K562 (cell line): Measurements from ENCODE around the gene ARNT2. TPM values are rescaled to one million over a fixed set of nuclear protein-coding genes. Genes with fewer than 3 reads are reported as not detected.

ENCODE experiments used
- ATAC-seq: fragments of 200-7000 bp; cut with Tn5 transposase; 3 replicates; pipeline ENCODE4 v1.9.1; 2020; ENCODE audit warnings: moderate library complexity
- BruUV-seq: library from RNA; stranded (reverse); fragments of 400-500 nt; replicated peaks from 2 replicates; lab custom pipeline; 2021; lab: Mats Ljungman, UMichigan
- CTCF ChIA-PET: fragments of 300-600 bp; formaldehyde crosslinking; extraction: SDS; loops from one replicate; lab custom pipeline; 2021; ENCODE audit warnings: low intra/inter-chr PET ratio; lab: Yijun Ruan, JAX
- POLR2A ChIA-PET: fragments of 300-600, 350-650 bp; sonication (Branson Sonifier 250); formaldehyde crosslinking; extraction: SDS; loops from one replicate; lab custom pipeline; 2021; ENCODE audit warnings: antibody characterized with exemption, inconsistent platforms; lab: Yijun Ruan, JAX
- DNase-seq, 4 experiments: peaks; one replicate each; pipeline versions ENCODE4 v3.0.0 to v3.0.0-alpha.2; 2011 to 2018; ENCODE audit warnings: low spot score in 3 of 4, mixed read lengths in 3 of 4; ENCODE audit errors: extremely low read depth in 1 of 4
- FAIRE-seq: peaks from 2 replicates; lab custom pipeline; 2011; peaks lifted over from hg19 to GRCh38; lab: Jason Lieb, UNC
- H2AFZ ChIP-seq: 2 replicates; pipeline ENCODE4 v1.6.0; 2011; ENCODE audit warnings: low read depth, low read length, control low read depth, inconsistent platforms
- H3K27ac ChIP-seq: fragments of 200-600 bp; 3 replicates; pipeline ENCODE4 v1.8.0; 2011; ENCODE audit warnings: low read depth, mild to moderate bottlenecking, control low read depth, inconsistent platforms, low read length, moderate library complexity, mixed read lengths; ENCODE audit errors: extremely low read depth
- H3K27me3 ChIP-seq, 2 experiments: fragments of 300-600 bp in 1 of 2; 2 replicates in 1 of 2; 3 replicates in 1 of 2; pipeline versions ENCODE4 v1.6.0 to v1.8.0; 2011; ENCODE audit warnings: inconsistent platforms in 2 of 2, low read length in 2 of 2, mild to moderate bottlenecking in 1 of 2, mixed read lengths in 1 of 2, moderate library complexity in 1 of 2; ENCODE audit not compliant: control insufficient read depth in 2 of 2, insufficient read depth in 2 of 2
- H3K36me3 ChIP-seq: fragments of 300-600 bp; 3 replicates; pipeline ENCODE4 v1.8.0; 2011; ENCODE audit warnings: mild to moderate bottlenecking, low read length, inconsistent platforms; ENCODE audit not compliant: control insufficient read depth, insufficient read depth
- H3K4me1 ChIP-seq, 2 experiments: fragments of 200-600 bp in 1 of 2; replicated peaks in 1 of 2; 2 replicates in 1 of 2; 3 replicates in 1 of 2; pipeline versions ENCODE4 v1.5.1 to v1.8.0; 2011; ENCODE audit warnings: inconsistent platforms in 2 of 2, low read length in 2 of 2, mild to moderate bottlenecking in 1 of 2, mixed read lengths in 1 of 2, moderate library complexity in 1 of 2; ENCODE audit not compliant: control insufficient read depth in 2 of 2, insufficient read depth in 2 of 2
- H3K4me2 ChIP-seq: 2 replicates; pipeline ENCODE4 v1.6.1; 2011; ENCODE audit warnings: low read length, control low read depth, inconsistent platforms, mixed read lengths; ENCODE audit not compliant: insufficient read depth
- H3K4me3 ChIP-seq: fragments of 200-600 bp; sonication (generic), shearing (Covaris generic); 2 replicates; pipeline ENCODE4 v1.5.1; 2016; ENCODE audit warnings: control low read depth, inconsistent platforms
- H3K79me2 ChIP-seq: fragments of 200-600 bp; 3 replicates; pipeline ENCODE4 v1.8.0; 2011; ENCODE audit warnings: low read length, inconsistent platforms; ENCODE audit not compliant: control insufficient read depth, insufficient read depth
- H3K9ac ChIP-seq, 2 experiments: 2 replicates each; pipeline versions ENCODE4 v1.6.0 to v1.6.1; 2011; ENCODE audit warnings: low read depth in 2 of 2, low read length in 2 of 2, control low read depth in 1 of 2, inconsistent platforms in 1 of 2, mild to moderate bottlenecking in 1 of 2, mixed read lengths in 1 of 2; ENCODE audit not compliant: insufficient read depth in 1 of 2
- H3K9me1 ChIP-seq: one replicate; pipeline ENCODE4 v1.6.0; 2011; ENCODE audit warnings: inconsistent platforms, mild to moderate bottlenecking, low read length, moderate library complexity; ENCODE audit not compliant: control insufficient read depth, insufficient read depth
- H3K9me3 ChIP-seq: replicated peaks from 2 replicates; pipeline ENCODE4 v1.5.1; 2011; ENCODE audit warnings: low read depth, low read length, inconsistent platforms; ENCODE audit not compliant: control insufficient read depth, insufficient read depth
- H4K20me1 ChIP-seq: replicated peaks from 2 replicates; pipeline ENCODE4 v1.6.1; 2011; ENCODE audit warnings: low read length, inconsistent platforms, mixed read lengths; ENCODE audit not compliant: control insufficient read depth, insufficient read depth
- BRD4 ChIP-seq: fragments of 200-600 bp; sonication (generic); IDR thresholded peaks from 2 replicates; pipeline ENCODE4 v1.6.1; 2017; ENCODE audit warnings: inconsistent platforms
- CBX8 ChIP-seq: fragments of 200-600 bp; sonication (generic); IDR thresholded peaks from 2 replicates; pipeline ENCODE4 v1.6.1; 2012; ENCODE audit warnings: borderline replicate concordance, mixed run types, low read depth, mild to moderate bottlenecking, moderate library complexity, mixed read lengths, low read length, control low read depth, inconsistent platforms; ENCODE audit not compliant: poor library complexity, severe bottlenecking; ENCODE audit errors: extremely low read depth
- DPF2 ChIP-seq: fragments of 450-650 bp; IDR thresholded peaks from 2 replicates; pipeline ENCODE4 v1.6.1; 2016
- E2F1 ChIP-seq: sonication (generic); formaldehyde crosslinking; IDR thresholded peaks from 2 replicates; pipeline ENCODE4 v1.8.1; 2023; ENCODE audit warnings: mild to moderate bottlenecking, missing genetic modification reagents, moderate library complexity
- FOS ChIP-seq: IDR thresholded peaks from 3 replicates; pipeline ENCODE4 v1.6.1; 2011; ENCODE audit not compliant: insufficient read length; ENCODE audit errors: extremely low read depth
- FOXK2 ChIP-seq, 2 experiments: fragments of 450-650 bp; IDR thresholded peaks in 1 of 2; conservative IDR thresholded peaks in 1 of 2; 2 replicates each; pipeline ENCODE4 v1.6.1; 2016; ENCODE audit warnings: low read depth in 2 of 2, mild to moderate bottlenecking in 1 of 2
- HDAC3 ChIP-seq: fragments of 450-650 bp; IDR thresholded peaks from 2 replicates; pipeline ENCODE4 v1.6.1; 2018; ENCODE audit warnings: borderline replicate concordance, mild to moderate bottlenecking, moderate library complexity; ENCODE audit not compliant: partially characterized antibody
- IRF9 ChIP-seq: fragments of 450-650 bp; IDR thresholded peaks from 2 replicates; pipeline ENCODE4 v1.6.1; 2016; ENCODE audit warnings: missing biosample characterization, missing genetic modification characterization
- MTA3 ChIP-seq: fragments of 450-650 bp; formaldehyde crosslinking; IDR thresholded peaks from 2 replicates; pipeline ENCODE4 v1.6.1; 2017; ENCODE audit warnings: mild to moderate bottlenecking, borderline replicate concordance
- PRPF4 ChIP-seq: fragments of 200-400 bp; formaldehyde crosslinking; IDR thresholded peaks from one replicate; pipeline ENCODE4 v1.6.1; 2017; ENCODE audit warnings: low read length, low read depth, mild to moderate bottlenecking; ENCODE audit not compliant: insufficient read depth, poor library complexity, severe bottlenecking
- SPI1 ChIP-seq: IDR thresholded peaks from 2 replicates; pipeline ENCODE4 v1.6.1; 2011; ENCODE audit warnings: low read depth, low read length, control low read depth, borderline replicate concordance
- ZNF592 ChIP-seq: fragments of 450-650 bp; IDR thresholded peaks from 2 replicates; pipeline ENCODE4 v1.6.1; 2017; ENCODE audit warnings: antibody characterized with exemption, mild to moderate bottlenecking
- WGBS: fragments of 100-300 bp; shearing (Covaris generic); methylation state at CpG from one replicate; pipeline ENCODE4 v1.1.6; 2016; ENCODE audit warnings: low coverage, mixed read lengths; ENCODE audit not compliant: insufficient coverage; ENCODE audit errors: missing lambda C conversion rate; 5-methylcytosine and 5-hydroxymethylcytosine counted together
- in situ Hi-C: fragments of 300-500 bp; cut with MboI; formaldehyde crosslinking; loops from 4 replicates; pipeline ENCODE4 v1.15.0; 2018; ENCODE audit warnings: inconsistent platforms, mixed read lengths
- intact Hi-C: fragments of 100-400 bp; cut with micrococcal nuclease; formaldehyde crosslinking; loops from 2 replicates; pipeline ENCODE4 v1.14.2; 2022
- polyA plus RNA-seq, 8 experiments: library from polyadenylated mRNA; depleted of rRNA in 4 of 8; stranded (reverse) in 5 of 8; unstranded in 3 of 8; fragments of >200 nt; fragmentation: Nextera tagmentation in 2 of 8; fragmentation: Illumina TruSeq in 1 of 8; extraction: Ambion mirVana in 2 of 8; extraction: Trizol in 1 of 8; gene quantifications; 2 replicates each; pipeline versions ENCODE4 v1.2.1 to v1.2.3, GENCODE V29; 2011 to 2014; ENCODE audit warnings: inconsistent platforms in 1 of 8, missing spikeins in 1 of 8
- total RNA-seq, 7 experiments: library from RNA; depleted of rRNA in 6 of 7; stranded (reverse); fragments of >200 nt in 6 of 7; fragmentation: Illumina TruSeq in 2 of 7; extraction: Trizol in 2 of 7; gene quantifications; 2 replicates each; pipeline versions ENCODE4 v1.2.1 to v1.2.3, GENCODE V29; 2011 to 2021; ENCODE audit warnings: low replicate concordance in 1 of 7

Gene ARNT2
- total and polyA plus RNA-seq, 9 of the 15 experiments (the other 6 are each of a cell fraction or from before 2014, with no cell fraction given), result 0.01 TPM; not detected in 8

- Histone ChIP-seq H3K9me3 (no peaks in the 10 kb centered on the region), H3K4me2 (no peak overlapping the region), H3K36me3 (no peaks in the 10 kb centered on the region), H3K9ac (no peak overlapping the region), H3K9me1 (no peaks in the 10 kb centered on the region), H4K20me1 (no peaks in the 10 kb centered on the region; the same call in 1 of the 2 replicates)
- POLR2A ChIA-PET, result no interaction called here
- ATAC-seq, result no peak
- intact Hi-C loops, result no loop called here
- no TSS peak for BruUV-seq
- in situ Hi-C loops, result no loop called here
- TF ChIP-seq ZNF592 (no peak), SPI1 (no peak), FOS (no peak), PRPF4 (no peak), MTA3 (no peak), HDAC3 (no peak), E2F1 (CRISPR knock-in tag) (no peak), CBX8 (no peak), FOXK2 (conservative IDR thresholded peaks at IDR 0.05 in 1 of 2, IDR thresholded peaks at IDR 0.05 in 1 of 2; ENCODE audit: low read depth in 2 of 2) (no peak), IRF9 (tag) (no peak), DPF2 (no peak), BRD4 (no peak)
- TF ChIP-seq, all 486 proteins: peak for 0
- H3K4me1 ChIP-seq, result no peaks in the 10 kb centered on the region
- no peak overlapping the region for H3K4me3 ChIP-seq
- CTCF ChIA-PET, result no interaction called here
- DNase-seq, result no peak
- 2% methylated on average over 13 of the region's 13 CpGs for WGBS
- no peak overlapping the region for H2AFZ ChIP-seq
- peaks cover 5 to 54% of the 10 kb centered on the region in 2 experiments; a peak in 3 of 5 replicates for H3K27me3 ChIP-seq
- H3K27ac ChIP-seq, result no peak overlapping the region
- no peaks in the 10 kb centered on the region for H3K79me2 ChIP-seq
- FAIRE-seq, result no peak
Measured at GRCh38 chr15:80593486-80594030, 189.4 kb downstream of the ARNT2 start.
